Type B pancreatic cell (in vitro differentiated cells): ENCODE data around the gene ACADS. TPM values are rescaled to one million over a fixed set of nuclear protein-coding genes. Genes with fewer than 3 reads are reported as not detected.

Source experiments
- DNase-seq: peaks from one replicate; pipeline ENCODE4 v3.0.0; 2021; ENCODE audit warnings: mixed read lengths; ENCODE audit not compliant: unreplicated experiment; ENCODE audit errors: extremely low spot score
- H3K27ac Mint-ChIP-seq: 2 replicates; pipeline ENCODE4 v1.8.0; 2021; ENCODE audit warnings: mild to moderate bottlenecking, mixed read lengths
- H3K27me3 Mint-ChIP-seq: 2 replicates; pipeline ENCODE4 v1.8.0; 2021; ENCODE audit warnings: mixed read lengths
- H3K36me3 Mint-ChIP-seq: 2 replicates; pipeline ENCODE4 v1.8.0; 2021; ENCODE audit warnings: mixed read lengths
- H3K4me1 Mint-ChIP-seq: one replicate; pipeline ENCODE4 v1.8.0; 2021; ENCODE audit warnings: mixed read lengths; ENCODE audit not compliant: unreplicated experiment
- H3K4me3 Mint-ChIP-seq: 2 replicates; pipeline ENCODE4 v1.8.0; 2021; ENCODE audit warnings: mild to moderate bottlenecking, mixed read lengths
- H3K9me3 Mint-ChIP-seq: 2 replicates; pipeline ENCODE4 v1.8.0; 2021; ENCODE audit warnings: mixed read lengths
- total RNA-seq: library from RNA; stranded (reverse); gene quantifications from 2 replicates; pipeline ENCODE4 v1.2.1, GENCODE V29; 2021; ENCODE audit warnings: low replicate concordance
- TF ChIP-seq, protein P1 (sequence below): fragments of 200-600 bp; sonication (generic); conservative IDR thresholded peaks from 2 replicates; pipeline ENCODE4 v1.5.0; 2021; ENCODE audit warnings: antibody characterized with exemption, mild to moderate bottlenecking

Gene ACADS
- total RNA-seq, 1 donor from 2014 or later = 12.1 TPM

GRCh38 chr12:120696626-120697025 is 29.0 kb upstream of the ACADS start:
- peaks cover 32% of the 10 kb centered on the region for H3K36me3 Mint-ChIP-seq
- no peak for DNase-seq
- peak overlapping the region; percentile 55 for H3K27ac Mint-ChIP-seq
- peaks cover 21% of the 10 kb centered on the region for H3K4me1 Mint-ChIP-seq
- H3K4me3 Mint-ChIP-seq = no peak overlapping the region
- TF ChIP-seq, protein P1, sequence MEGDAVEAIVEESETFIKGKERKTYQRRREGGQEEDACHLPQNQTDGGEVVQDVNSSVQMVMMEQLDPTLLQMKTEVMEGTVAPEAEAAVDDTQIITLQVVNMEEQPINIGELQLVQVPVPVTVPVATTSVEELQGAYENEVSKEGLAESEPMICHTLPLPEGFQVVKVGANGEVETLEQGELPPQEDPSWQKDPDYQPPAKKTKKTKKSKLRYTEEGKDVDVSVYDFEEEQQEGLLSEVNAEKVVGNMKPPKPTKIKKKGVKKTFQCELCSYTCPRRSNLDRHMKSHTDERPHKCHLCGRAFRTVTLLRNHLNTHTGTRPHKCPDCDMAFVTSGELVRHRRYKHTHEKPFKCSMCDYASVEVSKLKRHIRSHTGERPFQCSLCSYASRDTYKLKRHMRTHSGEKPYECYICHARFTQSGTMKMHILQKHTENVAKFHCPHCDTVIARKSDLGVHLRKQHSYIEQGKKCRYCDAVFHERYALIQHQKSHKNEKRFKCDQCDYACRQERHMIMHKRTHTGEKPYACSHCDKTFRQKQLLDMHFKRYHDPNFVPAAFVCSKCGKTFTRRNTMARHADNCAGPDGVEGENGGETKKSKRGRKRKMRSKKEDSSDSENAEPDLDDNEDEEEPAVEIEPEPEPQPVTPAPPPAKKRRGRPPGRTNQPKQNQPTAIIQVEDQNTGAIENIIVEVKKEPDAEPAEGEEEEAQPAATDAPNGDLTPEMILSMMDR = no peak
- H3K27me3 Mint-ChIP-seq = no peaks in the 10 kb centered on the region
- H3K9me3 Mint-ChIP-seq = no peaks in the 10 kb centered on the region

GRCh38 chr12:120697344-120697743 is 28.3 kb upstream of the ACADS start:
- Mint-ChIP-seq H3K36me3 (peaks cover 36% of the 10 kb centered on the region), H3K4me3 (no peak overlapping the region), H3K27ac (no peak overlapping the region), H3K4me1 (peaks cover 13% of the 10 kb centered on the region), H3K27me3 (no peaks in the 10 kb centered on the region), H3K9me3 (no peaks in the 10 kb centered on the region)
- TF ChIP-seq, protein P1 = no peak
- DNase-seq = no peak

DNA sequence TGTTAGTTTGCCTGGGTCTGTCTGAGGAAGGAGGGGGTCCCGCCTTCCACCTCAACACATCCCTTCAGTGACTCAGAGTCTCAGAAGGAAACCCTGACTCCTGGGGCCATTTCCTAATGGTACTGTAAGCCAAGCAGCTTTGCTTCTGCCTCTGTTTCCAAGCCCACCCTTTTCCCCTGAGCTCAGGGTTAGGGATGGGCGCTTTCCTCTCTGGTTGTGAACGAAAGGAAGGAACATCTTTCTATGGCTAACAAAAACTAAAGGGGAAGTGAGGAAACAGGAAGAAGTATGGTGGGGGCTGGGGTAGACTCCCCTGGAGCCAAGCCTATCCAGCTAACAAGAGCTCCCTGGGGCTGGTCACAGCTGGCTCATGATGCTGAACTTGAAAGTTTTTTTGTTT is 27.0 kb upstream of the ACADS start:
- H3K27ac Mint-ChIP-seq = no peak overlapping the region
- no peaks in the 10 kb centered on the region for H3K9me3 Mint-ChIP-seq
- TF ChIP-seq, protein P1 = no peak
- H3K36me3 Mint-ChIP-seq = peaks cover 36% of the 10 kb centered on the region
- H3K27me3 Mint-ChIP-seq = no peaks in the 10 kb centered on the region
- H3K4me3 Mint-ChIP-seq = no peak overlapping the region
- H3K4me1 Mint-ChIP-seq = peaks cover 6% of the 10 kb centered on the region
- no peak for DNase-seq

GRCh38 chr12:120699553-120699952 is 26.1 kb upstream of the ACADS start:
- Mint-ChIP-seq H3K9me3 (no peaks in the 10 kb centered on the region), H3K36me3 (peaks cover 34% of the 10 kb centered on the region), H3K27ac (no peak overlapping the region), H3K4me1 (no peaks in the 10 kb centered on the region), H3K4me3 (no peak overlapping the region), H3K27me3 (no peaks in the 10 kb centered on the region)
- DNase-seq = no peak
- TF ChIP-seq, protein P1 = no peak

DNA sequence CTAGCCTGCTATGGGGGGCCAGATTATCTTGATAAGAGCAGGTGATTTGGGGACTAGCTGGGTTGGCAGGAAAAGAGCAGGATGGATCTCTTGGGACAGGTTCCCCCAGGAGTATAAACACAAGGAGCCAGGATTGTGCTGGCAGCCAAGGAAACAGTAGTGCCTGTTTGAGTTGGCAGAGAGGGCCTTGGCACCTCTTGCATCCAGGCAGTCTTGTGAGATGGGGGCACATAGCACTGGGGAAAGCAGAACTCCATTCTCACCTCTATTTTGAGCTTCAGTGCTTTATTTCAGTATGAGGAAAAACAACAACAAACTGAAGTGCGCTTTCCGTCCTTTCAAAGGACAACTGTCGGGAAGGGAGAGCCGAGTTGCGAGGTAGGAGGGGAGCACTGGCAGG is 24.7 kb upstream of the ACADS start:
- no peak for DNase-seq

More for the DNA sequence above, 24.7 kb upstream of the ACADS start:
- TF ChIP-seq, protein P1 = no peak
- H3K27me3 Mint-ChIP-seq = no peaks in the 10 kb centered on the region
- no peak overlapping the region for H3K27ac Mint-ChIP-seq
- peaks cover 23% of the 10 kb centered on the region for H3K36me3 Mint-ChIP-seq
- H3K9me3 Mint-ChIP-seq = no peaks in the 10 kb centered on the region
- no peak overlapping the region for H3K4me3 Mint-ChIP-seq
- no peaks in the 10 kb centered on the region for H3K4me1 Mint-ChIP-seq
